Dermis microvascular lymphatic vessel endothelial cell (primary cell): ENCODE measurements around the gene PEPD. TPM values are rescaled to one million over a fixed set of nuclear protein-coding genes. Genes with fewer than 3 reads are reported as not detected.

Experiments used
- DNase-seq, 2 donors: peaks; one replicate each; pipeline versions ENCODE4 v3.0.0 to v3.0.0-alpha.2; 2010; ENCODE audit warnings: low read depth in 2 of 2
- total RNA-seq: library from RNA; depleted of rRNA; stranded (reverse); fragments of >200 nt; gene quantifications from 2 replicates; pipeline ENCODE4 v1.2.1, GENCODE V29; 2014

The PEPD gene
- total RNA-seq, 1 donor from 2014 or later = 57.6 TPM

DNA sequence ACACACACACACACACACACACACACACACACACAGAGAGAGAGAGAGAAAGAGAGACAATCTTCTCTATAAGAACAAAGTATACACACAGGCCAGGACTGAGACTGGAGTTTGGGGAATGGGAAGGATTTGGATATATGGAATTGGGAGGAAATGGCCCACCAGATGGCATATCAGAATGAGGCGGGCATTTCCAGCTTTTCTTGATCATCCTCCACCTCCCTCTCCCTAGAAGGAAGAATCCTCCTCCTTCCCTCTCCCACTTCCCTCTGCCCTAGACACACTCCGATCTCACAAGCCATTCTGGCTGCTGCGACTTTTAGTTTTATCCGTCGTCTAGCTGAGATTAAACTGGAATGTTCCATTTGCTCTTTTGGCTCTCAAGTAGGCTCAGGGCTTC lies 158.1 kb downstream of the PEPD start:
- no peak for DNase-seq

DNA sequence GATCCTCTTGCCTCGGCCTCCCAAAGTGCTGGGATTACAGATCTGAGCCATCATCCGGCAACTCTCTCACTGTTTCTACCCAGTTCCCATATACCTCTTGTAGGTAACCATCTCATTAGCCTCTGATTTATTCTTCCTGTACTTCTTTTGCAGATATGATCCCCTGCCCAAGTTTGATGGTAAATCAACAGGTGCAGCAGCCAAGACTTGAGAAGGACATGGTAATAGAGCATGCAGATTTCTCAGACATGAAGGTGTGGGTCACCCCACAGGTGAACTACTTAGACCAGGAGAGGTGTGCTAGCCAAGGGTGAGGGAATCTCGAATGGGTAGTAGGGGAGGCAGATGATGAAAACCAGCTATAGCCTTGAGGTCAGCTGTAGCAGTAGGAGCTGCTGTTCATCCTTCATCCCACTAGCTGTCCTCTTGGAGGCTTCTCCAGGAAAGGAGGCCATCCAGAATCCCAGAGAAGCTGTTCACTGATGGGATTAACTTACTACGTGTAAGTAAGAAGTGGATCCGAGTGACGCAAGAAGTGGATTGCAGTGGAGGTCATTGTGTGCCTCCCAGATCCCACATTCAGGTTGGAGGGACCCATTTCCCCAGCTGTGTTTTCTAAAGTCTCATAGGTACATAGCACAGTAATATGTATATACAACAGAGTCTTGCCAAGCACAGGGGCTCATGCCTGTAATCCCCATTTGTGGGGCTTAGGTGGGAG lies 158.9 kb downstream of the PEPD start:
- DNase-seq = no peak

GRCh38 chr19:33359581-33359980 lies 162.0 kb downstream of the PEPD start:
- no peak for DNase-seq

GRCh38 chr19:33358408-33358807 lies 163.2 kb downstream of the PEPD start:
- no peak for DNase-seq

DNA sequence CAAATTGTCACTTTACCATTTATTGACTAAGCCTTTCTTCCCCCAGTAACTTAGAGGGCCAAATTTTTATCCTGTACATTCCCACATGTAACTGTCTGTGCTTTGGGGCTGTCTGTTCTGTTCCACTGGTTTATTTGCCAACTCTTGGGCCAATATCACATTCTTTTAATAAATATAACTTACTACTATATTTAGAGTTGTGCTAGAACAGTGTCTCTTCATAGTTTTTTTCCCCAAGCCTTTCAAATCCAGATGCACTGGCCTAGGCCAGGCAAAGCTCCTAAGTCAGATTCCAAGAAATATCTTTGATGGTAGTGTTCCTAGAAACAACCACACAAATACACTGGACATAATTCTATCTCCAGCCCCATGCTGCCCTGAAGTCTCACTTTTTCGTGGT lies 164.0 kb downstream of the PEPD start:
- DNase-seq = no peak

- no peak for DNase-seq
These were observed 166.1 kb downstream of the PEPD start for GRCh38 chr19:33355535-33355934.

- no peak for DNase-seq
These were observed 170.9 kb downstream of the PEPD start for GRCh38 chr19:33350538-33351309.

GRCh38 chr19:33349319-33350289 lies 172.0 kb downstream of the PEPD start:
- DNase-seq = no peak

GRCh38 chr19:33348301-33349010 lies 173.1 kb downstream of the PEPD start:
- no peak for DNase-seq

DNA sequence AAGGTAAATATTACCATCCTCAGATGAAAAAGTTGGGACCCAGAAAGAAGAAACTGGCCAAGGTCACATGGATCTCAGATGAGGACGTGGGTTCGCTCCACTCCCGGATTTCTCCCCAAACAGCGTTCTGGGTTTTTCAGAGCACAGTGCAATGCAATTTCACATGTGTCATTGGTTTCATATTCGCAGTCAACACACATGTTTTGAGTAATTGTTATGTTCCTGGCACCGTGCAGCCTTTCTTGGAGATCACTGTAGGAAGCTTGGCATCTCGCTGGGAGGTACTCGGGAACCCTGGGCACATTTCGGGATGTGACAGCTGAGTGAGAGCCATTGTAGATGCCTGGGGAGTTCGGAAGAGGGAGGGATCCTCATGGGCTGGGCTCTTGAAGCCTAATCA lies 174.3 kb downstream of the PEPD start:
- DNase-seq = no peak

DNA sequence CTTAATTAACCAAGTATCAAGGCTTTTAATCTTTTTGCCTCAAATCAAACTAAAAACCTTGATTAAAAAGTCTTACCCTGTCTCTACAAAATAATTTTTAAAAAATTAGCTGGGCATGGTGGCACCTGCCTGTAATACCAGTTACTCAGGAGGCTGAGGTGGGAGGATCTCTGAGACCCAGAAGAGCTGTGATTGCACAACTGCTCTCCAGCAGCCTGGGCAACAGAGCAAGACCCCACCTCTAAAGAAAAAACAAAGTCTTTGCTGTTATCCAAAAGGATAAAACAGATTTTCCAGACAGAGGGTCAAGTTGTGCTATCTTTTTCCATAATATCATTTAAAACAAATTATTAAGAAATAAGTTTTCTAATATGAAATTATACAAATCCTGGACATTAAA lies 174.9 kb downstream of the PEPD start:
- DNase-seq = no peak

- no peak for DNase-seq
These were observed 176.4 kb downstream of the PEPD start for GRCh38 chr19:33345163-33345562.

GRCh38 chr19:33344573-33344925 lies 177.0 kb downstream of the PEPD start:
- no peak for DNase-seq

- no peak for DNase-seq
These were observed 177.6 kb downstream of the PEPD start for GRCh38 chr19:33343859-33344572.

- no peak for DNase-seq
These were observed 178.3 kb downstream of the PEPD start for GRCh38 chr19:33343301-33343700.

- DNase-seq = no peak
These were observed 180.6 kb downstream of the PEPD start for GRCh38 chr19:33340991-33341390.

GRCh38 chr19:33339016-33339984 lies 182.3 kb downstream of the PEPD start:
- no peak for DNase-seq
